H1 (cell line): Measurements from ENCODE around the gene PRKCZ. TPM values are rescaled to one million over a fixed set of nuclear protein-coding genes. Genes with fewer than 3 reads are reported as not detected.

Experiments
- CTCF ChIA-PET: fragments of 300-600 bp; sonication (Branson Sonifier 250); formaldehyde crosslinking; loops from one replicate; lab custom pipeline; 2021; ENCODE audit not compliant: partially characterized antibody; lab: Charles Lee
- POLR2A ChIA-PET: fragments of 300-600 bp; sonication (Branson Sonifier 250); formaldehyde crosslinking; loops from one replicate; lab custom pipeline; 2021; ENCODE audit warnings: inconsistent platforms; ENCODE audit not compliant: partially characterized antibody; lab: Charles Lee
- DNase-seq, 2 experiments: peaks; one replicate each; pipeline versions ENCODE4 v3.0.0 to v3.0.0-alpha.2; 2010 to 2022; ENCODE audit warnings: low spot score in 2 of 2, low read depth in 1 of 2, mixed read lengths in 1 of 2
- FAIRE-seq: peaks from 2 replicates; lab custom pipeline; 2011; peaks lifted over from hg19 to GRCh38; lab: Jason Lieb, UNC
- H2AFZ ChIP-seq: 2 replicates; pipeline ENCODE4 v1.8.1; 2012; ENCODE audit warnings: low read length, inconsistent platforms
- H2AK5ac ChIP-seq: 2 replicates; pipeline ENCODE4 v1.6.1; 2013; ENCODE audit warnings: low read depth, low read length
- H2BK120ac ChIP-seq: replicated peaks from 2 replicates; pipeline ENCODE3; 2013; ENCODE audit warnings: low read depth, low read length, inconsistent platforms
- H2BK12ac ChIP-seq: 2 replicates; pipeline ENCODE4 v1.6.1; 2013; ENCODE audit warnings: low read depth, low read length
- H2BK15ac ChIP-seq: 2 replicates; pipeline ENCODE4 v1.6.1; 2013; ENCODE audit warnings: low read length
- H2BK20ac ChIP-seq: 2 replicates; pipeline ENCODE4 v1.6.1; 2013; ENCODE audit warnings: low read length
- H2BK5ac ChIP-seq: 2 replicates; pipeline ENCODE4 v1.6.1; 2013; ENCODE audit warnings: low read depth, low read length
- H3K14ac ChIP-seq: 2 replicates; pipeline ENCODE4 v1.6.1; 2013; ENCODE audit warnings: inconsistent platforms; ENCODE audit not compliant: insufficient read length
- H3K18ac ChIP-seq: 2 replicates; pipeline ENCODE4 v1.6.1; 2013; ENCODE audit warnings: low read length; ENCODE audit errors: extremely low read depth
- H3K23ac ChIP-seq: 2 replicates; pipeline ENCODE4 v1.6.1; 2013; ENCODE audit warnings: inconsistent platforms; ENCODE audit not compliant: insufficient read length
- H3K23me2 ChIP-seq: 2 replicates; pipeline ENCODE4 v1.6.1; 2013; ENCODE audit warnings: low read depth, low read length
- H3K27ac ChIP-seq: 2 replicates; pipeline ENCODE4 v1.6.1; 2011; ENCODE audit warnings: low read depth, low read length, inconsistent platforms
- H3K27me3 ChIP-seq, 4 experiments: replicated peaks in 1 of 4; 1 replicate in 1 of 4; 2 replicates in 3 of 4; pipeline versions ENCODE4 v1.6.1 to v1.8.1; 2011 to 2013; ENCODE audit warnings: low read length in 3 of 4, mild to moderate bottlenecking in 3 of 4, inconsistent platforms in 2 of 4, mixed read lengths in 2 of 4, moderate library complexity in 1 of 4; ENCODE audit not compliant: control insufficient read depth in 3 of 4, insufficient read depth in 3 of 4; ENCODE audit errors: extremely low read depth in 1 of 4
- H3K36me3 ChIP-seq, 4 experiments: 2 replicates each; pipeline versions ENCODE4 v1.6.1 to v1.8.1; 2011 to 2013; ENCODE audit warnings: mild to moderate bottlenecking in 4 of 4, low read length in 3 of 4, moderate library complexity in 2 of 4, control low read depth in 1 of 4, inconsistent platforms in 1 of 4; ENCODE audit not compliant: insufficient read depth in 4 of 4, control insufficient read depth in 2 of 4
- H3K4ac ChIP-seq: replicated peaks from 2 replicates; pipeline ENCODE3; 2013; ENCODE audit warnings: low read length, low read depth, mixed read lengths, inconsistent platforms; ENCODE audit not compliant: insufficient read length
- H3K4me1 ChIP-seq, 4 experiments: replicated peaks in 1 of 4; 1 replicate in 1 of 4; 2 replicates in 3 of 4; pipeline versions ENCODE4 v1.6.1 to v1.8.1; 2011 to 2013; ENCODE audit warnings: low read length in 3 of 4, inconsistent platforms in 2 of 4, mixed read lengths in 1 of 4; ENCODE audit not compliant: insufficient read depth in 4 of 4, control insufficient read depth in 3 of 4
- H3K4me2 ChIP-seq, 2 experiments: 2 replicates each; pipeline versions ENCODE4 v1.6.1 to v1.8.1; 2011 to 2013; ENCODE audit warnings: low read depth in 2 of 2, low read length in 2 of 2, control low read depth in 1 of 2, inconsistent platforms in 1 of 2, mild to moderate bottlenecking in 1 of 2; ENCODE audit not compliant: insufficient read depth in 1 of 2
- H3K4me3 ChIP-seq, 4 experiments: fragments of 200-600, 300-600 bp in 1 of 4; sonication (generic), shearing (Covaris generic), sonication (Bioruptor Twin) in 1 of 4; 2 replicates each; pipeline versions ENCODE4 v1.5.1 to v1.8.1; 2011 to 2016; ENCODE audit warnings: low read length in 4 of 4, low read depth in 3 of 4, control low read depth in 2 of 4, inconsistent platforms in 2 of 4, mild to moderate bottlenecking in 2 of 4, mixed read lengths in 1 of 4, moderate library complexity in 1 of 4; ENCODE audit not compliant: insufficient read depth in 2 of 4; ENCODE audit errors: extremely low read depth in 1 of 4
- H3K56ac ChIP-seq: replicated peaks from 2 replicates; pipeline ENCODE3; 2013; ENCODE audit warnings: low read depth, mild to moderate bottlenecking, mixed read lengths, low read length, inconsistent platforms; ENCODE audit not compliant: insufficient read length
- H3K79me1 ChIP-seq: 2 replicates; pipeline ENCODE4 v1.6.1; 2013; ENCODE audit warnings: low read depth, low read length, control low read depth
- H3K79me2 ChIP-seq, 2 experiments: 2 replicates each; pipeline versions ENCODE4 v1.6.1 to v1.8.1; 2012 to 2013; ENCODE audit warnings: low read length in 2 of 2, mild to moderate bottlenecking in 2 of 2, inconsistent platforms in 1 of 2; ENCODE audit not compliant: insufficient read depth in 2 of 2, control insufficient read depth in 1 of 2
- H3K9ac ChIP-seq, 4 experiments: replicated peaks in 1 of 4; 1 replicate in 1 of 4; 2 replicates in 3 of 4; pipeline versions ENCODE4 v1.6.1 to v1.8.1; 2011 to 2013; ENCODE audit warnings: low read depth in 3 of 4, low read length in 3 of 4, control low read depth in 2 of 4, mild to moderate bottlenecking in 2 of 4, moderate library complexity in 2 of 4, inconsistent platforms in 1 of 4; ENCODE audit errors: extremely low read depth in 1 of 4
- H3K9me3 ChIP-seq, 2 experiments: 2 replicates each; pipeline versions ENCODE4 v1.6.1 to v1.8.1; 2012 to 2013; ENCODE audit warnings: mild to moderate bottlenecking in 2 of 2, moderate library complexity in 2 of 2, control low read depth in 1 of 2, inconsistent platforms in 1 of 2, low read depth in 1 of 2, low read length in 1 of 2, mixed read lengths in 1 of 2; ENCODE audit not compliant: insufficient read depth in 2 of 2
- H4K20me1 ChIP-seq, 2 experiments: replicated peaks in 1 of 2; 2 replicates each; pipeline versions ENCODE3 to v1.8.1; 2011 to 2013; ENCODE audit warnings: inconsistent platforms in 2 of 2, low read length in 2 of 2, mild to moderate bottlenecking in 1 of 2; ENCODE audit not compliant: insufficient read depth in 2 of 2, control insufficient read depth in 1 of 2
- H4K5ac ChIP-seq: 2 replicates; pipeline ENCODE4 v1.6.1; 2013; ENCODE audit warnings: low read length, low read depth, mixed read lengths, inconsistent platforms; ENCODE audit not compliant: insufficient read length
- H4K8ac ChIP-seq: 2 replicates; pipeline ENCODE4 v1.8.0; 2013; ENCODE audit warnings: mild to moderate bottlenecking, moderate library complexity, low read length, inconsistent platforms; ENCODE audit not compliant: insufficient read depth; ENCODE audit errors: extremely low read depth
- H4K91ac ChIP-seq: replicated peaks from 2 replicates; pipeline ENCODE3; 2013; ENCODE audit warnings: low read length, mixed read lengths, inconsistent platforms; ENCODE audit not compliant: insufficient read length
- BCL11A ChIP-seq, 2 experiments: IDR thresholded peaks; one replicate each; pipeline ENCODE4 v1.6.1; 2011; ENCODE audit warnings: low read depth in 2 of 2, low read length in 2 of 2, mild to moderate bottlenecking in 2 of 2
- BRCA1 ChIP-seq: IDR thresholded peaks from 2 replicates; pipeline ENCODE4 v1.6.1; 2012; ENCODE audit warnings: low read depth, low read length, improper control_type of control experiment
- GABPA ChIP-seq: IDR thresholded peaks from 2 replicates; pipeline ENCODE4 v1.6.1; 2011; ENCODE audit warnings: mild to moderate bottlenecking, low read length, moderate library complexity, borderline replicate concordance; ENCODE audit not compliant: insufficient read depth
- HDAC6 ChIP-seq: IDR thresholded peaks from one replicate; pipeline ENCODE4 v1.7.1; 2012; ENCODE audit warnings: low read depth, mild to moderate bottlenecking, inconsistent platforms, low read length, moderate library complexity
- KDM1A ChIP-seq: fragments of 200-600, 300-600 bp; sonication (generic); IDR thresholded peaks from 2 replicates; pipeline ENCODE4 v1.7.1; 2016; ENCODE audit warnings: mild to moderate bottlenecking, low read length, borderline replicate concordance
- MAFK ChIP-seq: IDR thresholded peaks from 2 replicates; pipeline ENCODE4 v1.6.1; 2012; ENCODE audit warnings: low read depth, mild to moderate bottlenecking, improper control_type of control experiment, low read length
- PHF8 ChIP-seq: fragments of 200-600 bp; sonication (generic); conservative IDR thresholded peaks from 2 replicates; pipeline ENCODE4 v1.7.1; 2012; ENCODE audit warnings: low read depth, mild to moderate bottlenecking, inconsistent platforms, low read length, moderate library complexity
- POLR2A ChIP-seq, 2 experiments: IDR thresholded peaks; 1 replicate in 1 of 2; 2 replicates in 1 of 2; pipeline ENCODE4 v1.6.1; 2011; ENCODE audit warnings: low read depth in 2 of 2, low read length in 2 of 2, mild to moderate bottlenecking in 2 of 2; ENCODE audit errors: control extremely low read depth in 1 of 2
- RNF2 ChIP-seq: fragments of 200-900, 300-1000 bp; sonication (generic); IDR thresholded peaks from 2 replicates; pipeline ENCODE4 v1.7.1; 2016; ENCODE audit warnings: borderline replicate concordance, low read depth, mild to moderate bottlenecking, antibody characterized with exemption, low read length; ENCODE audit not compliant: poor library complexity, severe bottlenecking; ENCODE audit errors: missing control alignments
- SAP30 ChIP-seq: fragments of 300-600 bp; sonication (generic); IDR thresholded peaks from 2 replicates; pipeline ENCODE4 v1.7.1; 2012; ENCODE audit warnings: low read length, moderate library complexity, mild to moderate bottlenecking, inconsistent platforms; ENCODE audit not compliant: insufficient read depth, insufficient replicate concordance
- YY1 ChIP-seq: IDR thresholded peaks from 2 replicates; pipeline ENCODE4 v1.6.1; 2011; ENCODE audit warnings: low read depth, mild to moderate bottlenecking, low read length
- WGBS, 2 experiments: shearing (Covaris generic) in 1 of 2; methylation state at CpG; one replicate each; pipeline versions ENCODE4 v1.1.6 to v1.1.7; 2013 to 2015; ENCODE audit warnings: low lambda C conversion rate in 2 of 2, mixed read lengths in 2 of 2, inconsistent platforms in 1 of 2, low coverage in 1 of 2, missing lambda C conversion rate in 1 of 2; ENCODE audit not compliant: insufficient replicate concordance in 2 of 2, insufficient coverage in 1 of 2, insufficient read length in 1 of 2; ENCODE audit errors: extremely low coverage in 1 of 2, missing lambda C conversion rate in 1 of 2; 5-methylcytosine and 5-hydroxymethylcytosine counted together
- polyA plus RNA-seq, 7 experiments: library from polyadenylated mRNA; depleted of rRNA in 3 of 7; stranded (reverse) in 5 of 7; unstranded in 2 of 7; fragments of >200 nt in 5 of 7; fragments of 200-250 nt in 2 of 7; gene quantifications; 1 replicate in 5 of 7; 2 replicates in 1 of 7; 4 replicates in 1 of 7; pipeline versions ENCODE4 v1.2.1 to v1.2.3, GENCODE V29; 2011 to 2013; ENCODE audit warnings: missing spikeins in 2 of 7, mixed read lengths in 2 of 7
- total RNA-seq: library from RNA; stranded (reverse); fragmentation: NEBNext Ultra II Directional; extraction: Animal tissue kit (Norgen Biotek cat#: 25700); gene quantifications from 2 replicates; pipeline ENCODE4 v1.2.1, GENCODE V29; 2021
- TF ChIP-seq, protein P1 (sequence below): IDR thresholded peaks from 2 replicates; pipeline ENCODE4 v1.6.1; 2011; ENCODE audit warnings: low read depth, mild to moderate bottlenecking, low read length; ENCODE audit not compliant: insufficient read depth
- TF ChIP-seq, protein P2 (sequence below): IDR thresholded peaks from 2 replicates; pipeline ENCODE4 v1.6.1; 2012; ENCODE audit warnings: inconsistent platforms

Gene PRKCZ
- total and polyA plus RNA-seq, 2 of the 8 experiments (the other 6 are each of a cell fraction or from before 2014, with no cell fraction given): 37.4 to 45.1 TPM

DNA sequence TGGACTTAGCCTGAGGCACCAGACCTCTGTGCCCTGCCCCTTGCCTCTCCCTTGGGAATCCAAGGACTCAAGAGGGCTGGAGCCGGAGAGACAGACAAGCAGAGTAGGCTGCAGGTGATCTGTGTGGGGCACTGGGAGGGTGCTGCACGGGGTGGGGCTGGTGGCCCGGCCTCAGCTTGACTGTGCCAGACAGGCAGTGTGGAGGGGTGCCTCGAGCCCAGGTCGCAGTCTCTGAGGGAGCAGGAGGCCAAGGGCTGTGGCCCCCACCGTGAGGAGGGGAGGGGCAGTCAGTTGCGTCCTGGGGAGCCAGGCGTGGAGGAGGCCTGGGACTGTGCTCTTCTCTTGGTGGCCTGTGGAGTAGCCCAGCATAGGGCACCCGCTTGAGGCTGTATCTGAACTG is 27.0 kb upstream of the PRKCZ start:
- Histone ChIP-seq H3K79me2 (no peaks in the 10 kb centered on the region), H3K9me3 (no peaks in the 10 kb centered on the region), H4K20me1 (peaks cover 0 to 4% of the 10 kb centered on the region in 2 experiments), H2BK20ac (no peak overlapping the region), H2BK15ac (no peak overlapping the region), H3K56ac (no peak overlapping the region), H2AFZ (no peak overlapping the region), H3K27me3 (peaks cover 3 to 19% (median 13%) of the 10 kb centered on the region in 4 experiments), H4K8ac (no peak overlapping the region), H3K14ac (no peak overlapping the region), H3K79me1 (no peaks in the 10 kb centered on the region), H2AK5ac (no peak overlapping the region), H3K18ac (no peak overlapping the region), H4K91ac (no peak overlapping the region), H3K36me3 (no peaks in the 10 kb centered on the region), H3K23ac (no peak overlapping the region), H3K27ac (no peak overlapping the region), H2BK12ac (no peak overlapping the region), H4K5ac (no peak overlapping the region), H3K4me1 (peaks cover 0 to 10% (median 3%) of the 10 kb centered on the region in 4 experiments; a peak in 4 of 7 replicates), H3K4me2 (no peak overlapping the region), H3K4me3 (no peak overlapping the region), H3K9ac (no peak overlapping the region), H3K4ac (no peak overlapping the region), H2BK120ac (no peak overlapping the region), H3K23me2 (peaks cover 7% of the 10 kb centered on the region; the same call in 1 of the 2 replicates), H2BK5ac (no peak overlapping the region)
- no peak for FAIRE-seq
- 80% methylated on average over 9 of the region's 9 CpGs; no CpG with 5 or more reads in 1 of the 2 experiments for WGBS, 2 experiments
- TF ChIP-seq POLR2A (IDR thresholded peaks at IDR 0.05; ENCODE audit: control extremely low read depth in 1 of 2, low read depth in 2 of 2, low read length in 2 of 2): no peak
- TF ChIP-seq, protein P1, sequence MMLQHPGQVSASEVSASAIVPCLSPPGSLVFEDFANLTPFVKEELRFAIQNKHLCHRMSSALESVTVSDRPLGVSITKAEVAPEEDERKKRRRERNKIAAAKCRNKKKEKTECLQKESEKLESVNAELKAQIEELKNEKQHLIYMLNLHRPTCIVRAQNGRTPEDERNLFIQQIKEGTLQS: no peak
- TF ChIP-seq RNF2: no peak
- TF ChIP-seq BCL11A (IDR thresholded peaks at IDR 0.05; ENCODE audit: low read depth in 2 of 2, low read length in 2 of 2): no peak
- TF ChIP-seq SAP30: no peak
- no peak for TF ChIP-seq KDM1A
- no peak for TF ChIP-seq YY1
- no peak for TF ChIP-seq HDAC6
- TF ChIP-seq BRCA1: no peak
- TF ChIP-seq, protein P2, sequence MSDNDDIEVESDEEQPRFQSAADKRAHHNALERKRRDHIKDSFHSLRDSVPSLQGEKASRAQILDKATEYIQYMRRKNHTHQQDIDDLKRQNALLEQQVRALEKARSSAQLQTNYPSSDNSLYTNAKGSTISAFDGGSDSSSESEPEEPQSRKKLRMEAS: no peak
- no peak for TF ChIP-seq PHF8
- no peak for TF ChIP-seq MAFK
- TF ChIP-seq GABPA: no peak
- ChIA-PET POLR2A (no interaction called here), CTCF (interaction anchor here (0.6 to 8.0 kb wide), 6 partner anchors 22 to 79 kb away, joined by 3 to 66 read pairs (median 4); no protein-coding TSS in a partner anchor)
- DNase-seq: no peak
